ACHN (cell line): ENCODE results near the gene ACOX3.

Source experiments
- DNase-seq: peaks from one replicate; pipeline ENCODE4 v3.0.0-alpha.2; 2015
- in situ Hi-C: cut with HindIII; loops from 2 replicates; pipeline ENCODE4 v1.10.0; 2017; ENCODE audit warnings: low sequenced_read_pairs, low pct_ligation_motif_present, low pct_unique_long_range_greater_than_20kb

Gene ACOX3

GRCh38 chr4:8370106-8370787, 70.3 kb downstream of the ACOX3 start:
- DNase-seq, result no peak
- in situ Hi-C loops, result no loop called here

- DNase-seq, result no peak
- in situ Hi-C loops, result no loop called here
These were observed 71.0 kb downstream of the ACOX3 start for GRCh38 chr4:8369426-8370105.

- no peak for DNase-seq
- in situ Hi-C loops, result no loop called here
These were observed 71.5 kb downstream of the ACOX3 start for GRCh38 chr4:8368998-8369397.

GRCh38 chr4:8368061-8368481, 72.5 kb downstream of the ACOX3 start:
- DNase-seq, result no peak
- in situ Hi-C loops, result no loop called here

- no peak for DNase-seq
- in situ Hi-C loops, result no loop called here
These were observed 73.9 kb downstream of the ACOX3 start for GRCh38 chr4:8366601-8367000.

- no peak for DNase-seq
- in situ Hi-C loops, result no loop called here
These were observed 74.6 kb downstream of the ACOX3 start for GRCh38 chr4:8365951-8366350.

GRCh38 chr4:8365353-8365752, 75.2 kb downstream of the ACOX3 start:
- no peak for DNase-seq
- in situ Hi-C loops, result no loop called here

GRCh38 chr4:8364848-8365350, 75.6 kb downstream of the ACOX3 start:
- DNase-seq, result no peak
- in situ Hi-C loops, result no loop called here

GRCh38 chr4:8364141-8364540, 76.4 kb downstream of the ACOX3 start:
- in situ Hi-C loops, result no loop called here
- no peak for DNase-seq

- no peak for DNase-seq
- in situ Hi-C loops, result no loop called here
These were observed 78.0 kb downstream of the ACOX3 start for GRCh38 chr4:8362483-8362882.

GRCh38 chr4:8359193-8359592, 81.3 kb downstream of the ACOX3 start:
- in situ Hi-C loops, result no loop called here
- DNase-seq, result no peak

- in situ Hi-C loops, result no loop called here
- DNase-seq, result no peak
These were observed 83.7 kb downstream of the ACOX3 start for GRCh38 chr4:8356856-8357255.

GRCh38 chr4:8355864-8356565, 84.5 kb downstream of the ACOX3 start:
- in situ Hi-C loops, result no loop called here
- no peak for DNase-seq

GRCh38 chr4:8355306-8355705, 85.2 kb downstream of the ACOX3 start:
- in situ Hi-C loops, result no loop called here
- DNase-seq, result no peak

GRCh38 chr4:8353912-8354453, 86.5 kb downstream of the ACOX3 start:
- in situ Hi-C loops, result no loop called here

GRCh38 chr4:8353158-8353669, 87.3 kb downstream of the ACOX3 start:
- DNase-seq, result no peak
- in situ Hi-C loops, result no loop called here

More at GRCh38 chr4:8353912-8354453, 86.5 kb downstream of the ACOX3 start:
- DNase-seq, result no peak

- no peak for DNase-seq
- in situ Hi-C loops, result no loop called here
These were observed 88.0 kb downstream of the ACOX3 start for GRCh38 chr4:8352368-8353157.

- DNase-seq, result no peak
- in situ Hi-C loops, result no loop called here
These were observed 88.6 kb downstream of the ACOX3 start for GRCh38 chr4:8351931-8352367.
